ENCODE results near the gene LDHD. TPM values are rescaled to one million over a fixed set of nuclear protein-coding genes. Genes with fewer than 3 reads are reported as not detected.

LDHD gene
- polyA plus RNA-seq, 1 experiment = 0.71 TPM

DNA sequence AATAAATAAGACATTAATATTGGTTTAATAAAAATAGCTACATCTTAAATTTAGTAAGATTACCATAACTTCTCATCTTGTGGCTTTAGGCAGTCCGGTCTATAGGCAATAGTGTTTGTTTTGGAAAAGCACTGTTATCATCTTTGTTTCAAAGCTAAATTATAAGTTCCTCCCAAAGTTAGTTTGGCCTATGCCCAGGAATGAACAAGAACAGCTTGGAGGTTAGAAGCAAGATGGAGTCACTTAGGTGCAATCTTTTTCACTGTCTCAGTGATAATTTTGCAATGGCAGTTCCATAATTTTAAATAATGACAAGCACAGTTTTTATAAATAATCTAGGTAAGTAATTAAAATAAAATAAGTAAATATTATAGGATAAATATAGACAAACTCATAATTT, 6.0 kb upstream of the LDHD start:
- ChIA-PET CTCF (interaction anchor here (1.1 to 3.8 kb wide), 3 partner anchors 11 to 309 kb away, joined by 3 to 17 read pairs (median 8); partner anchors contain the start of gene WDR59), POLR2A (no interaction called here)
- no peaks in the 10 kb centered on the region for H3K36me3 ChIP-seq (ENCODE audit: control insufficient read depth, insufficient read depth, low read length)
- no peak overlapping the region for H3K4me3 ChIP-seq (ENCODE audit: low read depth, low read length)
- H3K27me3 ChIP-seq (ENCODE audit: control insufficient read depth, insufficient read depth, low read length) = no peaks in the 10 kb centered on the region
- no peak for DNase-seq (ENCODE audit: low read depth)
- TF ChIP-seq, protein P1, sequence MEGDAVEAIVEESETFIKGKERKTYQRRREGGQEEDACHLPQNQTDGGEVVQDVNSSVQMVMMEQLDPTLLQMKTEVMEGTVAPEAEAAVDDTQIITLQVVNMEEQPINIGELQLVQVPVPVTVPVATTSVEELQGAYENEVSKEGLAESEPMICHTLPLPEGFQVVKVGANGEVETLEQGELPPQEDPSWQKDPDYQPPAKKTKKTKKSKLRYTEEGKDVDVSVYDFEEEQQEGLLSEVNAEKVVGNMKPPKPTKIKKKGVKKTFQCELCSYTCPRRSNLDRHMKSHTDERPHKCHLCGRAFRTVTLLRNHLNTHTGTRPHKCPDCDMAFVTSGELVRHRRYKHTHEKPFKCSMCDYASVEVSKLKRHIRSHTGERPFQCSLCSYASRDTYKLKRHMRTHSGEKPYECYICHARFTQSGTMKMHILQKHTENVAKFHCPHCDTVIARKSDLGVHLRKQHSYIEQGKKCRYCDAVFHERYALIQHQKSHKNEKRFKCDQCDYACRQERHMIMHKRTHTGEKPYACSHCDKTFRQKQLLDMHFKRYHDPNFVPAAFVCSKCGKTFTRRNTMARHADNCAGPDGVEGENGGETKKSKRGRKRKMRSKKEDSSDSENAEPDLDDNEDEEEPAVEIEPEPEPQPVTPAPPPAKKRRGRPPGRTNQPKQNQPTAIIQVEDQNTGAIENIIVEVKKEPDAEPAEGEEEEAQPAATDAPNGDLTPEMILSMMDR (IDR thresholded peaks at IDR 0.05; ENCODE audit: insufficient read depth, low read depth, low read length) = no peak

DNA sequence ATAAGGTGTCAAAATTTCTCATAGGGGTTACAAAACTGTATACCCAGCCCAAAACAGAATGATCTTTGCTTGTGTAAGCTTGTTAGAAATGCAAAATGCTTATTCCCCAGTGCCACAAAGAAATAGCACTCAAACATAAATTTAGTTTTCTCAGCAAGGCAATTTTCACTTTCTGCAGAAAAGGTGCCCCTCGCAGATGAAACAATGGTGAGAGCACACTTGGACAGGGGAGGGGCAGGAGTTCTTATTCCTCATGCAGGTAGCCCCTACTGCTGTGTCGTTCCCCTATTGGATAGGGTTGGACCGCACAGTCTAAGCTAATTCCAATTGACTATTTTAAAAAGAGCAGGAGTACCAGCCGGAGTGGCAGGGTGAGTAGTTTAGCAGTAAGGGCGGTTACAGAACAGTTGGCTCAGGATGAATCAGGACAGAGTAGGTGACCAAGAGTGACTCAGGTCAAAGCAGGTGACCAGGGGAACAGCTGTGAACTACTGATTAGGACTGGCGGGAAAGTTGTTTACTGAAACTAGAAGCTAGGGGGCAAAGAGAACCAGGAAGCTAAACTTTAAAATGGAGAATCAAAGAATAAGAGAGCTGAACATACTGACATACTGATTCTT, 5.5 kb upstream of the LDHD start:
- Histone ChIP-seq H3K4me3 (ENCODE audit: low read depth, low read length) (no peak overlapping the region), H3K36me3 (ENCODE audit: control insufficient read depth, insufficient read depth, low read length) (no peaks in the 10 kb centered on the region), H3K27me3 (ENCODE audit: control insufficient read depth, insufficient read depth, low read length) (no peaks in the 10 kb centered on the region)
- ChIA-PET POLR2A (interaction anchor here (0.6 kb wide), 1 partner anchor 120 kb away, joined by 3 read pairs; no protein-coding TSS in a partner anchor), CTCF (interaction anchor here (1.1 to 3.8 kb wide), 3 partner anchors 11 to 309 kb away, joined by 3 to 17 read pairs (median 8); partner anchors contain the start of gene WDR59)
- TF ChIP-seq, protein P1 (IDR thresholded peaks at IDR 0.05; ENCODE audit: insufficient read depth, low read depth, low read length) = no peak
- no peak for DNase-seq (ENCODE audit: low read depth)

DNA sequence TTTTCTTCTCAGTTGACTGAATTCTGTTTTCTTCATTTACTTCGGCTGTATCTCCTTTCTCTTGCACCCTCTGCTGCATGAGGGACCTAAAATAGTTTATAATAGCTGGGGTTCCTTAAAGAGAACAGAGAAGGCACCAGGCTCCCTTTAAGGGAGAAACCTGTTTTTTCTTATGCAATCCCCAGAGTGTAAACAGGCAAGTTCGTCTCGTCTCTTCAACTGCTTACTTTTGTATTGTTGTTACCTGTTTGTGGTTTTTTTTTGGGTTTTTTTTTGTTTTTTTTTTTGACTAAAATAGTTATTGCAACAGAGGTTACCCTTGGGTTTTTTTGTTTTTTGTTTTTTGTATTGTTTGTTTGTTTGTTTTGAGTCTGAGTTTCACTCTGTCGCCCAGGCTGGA, 3.7 kb upstream of the LDHD start:
- ChIA-PET CTCF (interaction anchor here (1.1 to 2.9 kb wide), 3 partner anchors 8 to 121 kb away, joined by 3 to 13 read pairs (median 4); partner anchors contain the start of gene ZNRF1), POLR2A (no interaction called here)
- H3K4me3 ChIP-seq (ENCODE audit: low read depth, low read length) = no peak overlapping the region
- no peaks in the 10 kb centered on the region for H3K36me3 ChIP-seq (ENCODE audit: control insufficient read depth, insufficient read depth, low read length)
- H3K27me3 ChIP-seq (ENCODE audit: control insufficient read depth, insufficient read depth, low read length) = no peaks in the 10 kb centered on the region
- TF ChIP-seq, protein P1 (IDR thresholded peaks at IDR 0.05; ENCODE audit: insufficient read depth, low read depth, low read length) = no peak
- no peak for DNase-seq (ENCODE audit: low read depth)

DNA sequence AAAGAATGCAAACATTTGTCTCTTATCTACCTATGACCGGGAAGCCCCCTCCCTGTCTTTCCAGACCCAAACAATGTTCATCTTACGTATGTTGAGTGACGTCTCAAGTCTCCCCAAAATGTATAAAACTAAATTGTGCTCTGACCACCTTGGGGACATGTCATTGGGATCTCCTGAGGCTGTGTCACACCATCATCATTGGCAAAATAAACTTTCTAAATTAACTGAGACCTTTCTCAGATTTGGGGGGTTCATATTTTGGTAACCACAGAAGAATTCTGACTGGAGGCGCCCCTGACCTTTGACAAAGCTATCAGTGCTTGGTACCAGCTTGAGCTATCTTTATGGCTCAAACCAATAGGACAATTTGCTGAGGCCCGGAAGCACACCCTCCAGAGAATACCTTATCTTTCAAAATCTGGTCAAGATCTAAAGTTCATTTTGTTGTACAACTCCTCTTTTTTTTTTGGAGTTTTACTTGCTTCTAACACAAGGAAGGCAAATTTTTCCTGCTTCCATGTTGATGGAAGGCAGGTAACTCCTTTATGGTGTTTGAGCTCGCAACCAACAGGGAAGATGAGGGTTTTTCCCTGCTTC, 2.5 kb upstream of the LDHD start:
- Histone ChIP-seq H3K4me3 (ENCODE audit: low read depth, low read length) (no peak overlapping the region), H3K36me3 (ENCODE audit: control insufficient read depth, insufficient read depth, low read length) (no peaks in the 10 kb centered on the region), H3K27me3 (ENCODE audit: control insufficient read depth, insufficient read depth, low read length) (no peaks in the 10 kb centered on the region)
- no peak for DNase-seq (ENCODE audit: low read depth)
- POLR2A ChIA-PET = no interaction called here
- CTCF ChIA-PET = interaction anchor here (1.5 to 2.9 kb wide), 2 partner anchors 8 to 120 kb away, joined by 4 to 13 read pairs; partner anchors contain the start of gene ZNRF1
- TF ChIP-seq, protein P1 (IDR thresholded peaks at IDR 0.05; ENCODE audit: insufficient read depth, low read depth, low read length) = no peak

DNA sequence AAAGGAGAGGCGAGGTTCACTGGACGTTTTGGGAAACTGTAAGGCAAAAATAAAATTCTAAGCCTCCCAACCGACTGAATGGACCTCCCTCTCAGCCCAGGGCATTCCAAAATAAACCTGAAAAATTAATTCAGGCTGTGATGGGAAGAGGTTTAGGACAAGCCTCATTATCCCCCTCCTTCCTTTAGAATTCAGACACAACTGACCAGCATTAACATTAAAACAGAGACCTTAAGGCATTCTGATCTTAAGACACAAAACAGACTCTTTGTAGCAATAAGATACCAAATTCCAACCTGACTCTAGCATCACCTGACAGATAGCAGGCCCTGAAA, 298 bp upstream of the LDHD start:
- TF ChIP-seq, protein P1 (IDR thresholded peaks at IDR 0.05; ENCODE audit: insufficient read depth, low read depth, low read length) = no peak
- H3K27me3 ChIP-seq (ENCODE audit: control insufficient read depth, insufficient read depth, low read length) = no peaks in the 10 kb centered on the region
- ChIA-PET CTCF (interaction anchor here (0.6 to 1.2 kb wide), 2 partner anchors 31 to 361 kb away, joined by 3 read pairs; no protein-coding TSS in a partner anchor), POLR2A (no interaction called here)
- no peak for DNase-seq (ENCODE audit: low read depth)
- no peak overlapping the region for H3K4me3 ChIP-seq (ENCODE audit: low read depth, low read length)
- H3K36me3 ChIP-seq (ENCODE audit: control insufficient read depth, insufficient read depth, low read length) = no peaks in the 10 kb centered on the region

Measured in BJ (cell line).